Neural crest cell (in vitro differentiated cells): Measurements from ENCODE around the gene OR9Q1. TPM values are rescaled to one million over a fixed set of nuclear protein-coding genes. Genes with fewer than 3 reads are reported as not detected.

Experiments
- DNase-seq: peaks from one replicate; pipeline ENCODE4 v3.0.0; 2021; ENCODE audit warnings: low read depth, mixed read lengths, low spot score
- H3K27ac Mint-ChIP-seq: one replicate; pipeline ENCODE4 v1.8.0; 2021; ENCODE audit warnings: mild to moderate bottlenecking, mixed read lengths; ENCODE audit not compliant: unreplicated experiment
- H3K27me3 Mint-ChIP-seq: 2 replicates; pipeline ENCODE4 v1.8.0; 2021; ENCODE audit warnings: low read depth, mild to moderate bottlenecking, mixed read lengths
- H3K36me3 Mint-ChIP-seq: 2 replicates; pipeline ENCODE4 v1.8.0; 2021; ENCODE audit warnings: low read depth, mild to moderate bottlenecking, mixed read lengths
- H3K4me1 Mint-ChIP-seq: 2 replicates; pipeline ENCODE4 v1.8.0; 2021; ENCODE audit warnings: mixed read lengths
- H3K4me3 Mint-ChIP-seq: one replicate; pipeline ENCODE4 v1.8.0; 2021; ENCODE audit warnings: mild to moderate bottlenecking, mixed read lengths
- H3K9me3 Mint-ChIP-seq: 2 replicates; pipeline ENCODE4 v1.8.0; 2021; ENCODE audit warnings: mixed read lengths
- total RNA-seq: library from RNA; stranded (reverse); gene quantifications from 2 replicates; pipeline ENCODE4 v1.2.1, GENCODE V29; 2021
- TF ChIP-seq, protein P1 (sequence below): fragments of 200-600 bp; sonication (generic); conservative IDR thresholded peaks from 2 replicates; pipeline ENCODE4 v1.5.0; 2021; ENCODE audit warnings: antibody characterized with exemption, mild to moderate bottlenecking

OR9Q1 gene
- total RNA-seq, 1 donor from 2014 or later, result not detected

DNA sequence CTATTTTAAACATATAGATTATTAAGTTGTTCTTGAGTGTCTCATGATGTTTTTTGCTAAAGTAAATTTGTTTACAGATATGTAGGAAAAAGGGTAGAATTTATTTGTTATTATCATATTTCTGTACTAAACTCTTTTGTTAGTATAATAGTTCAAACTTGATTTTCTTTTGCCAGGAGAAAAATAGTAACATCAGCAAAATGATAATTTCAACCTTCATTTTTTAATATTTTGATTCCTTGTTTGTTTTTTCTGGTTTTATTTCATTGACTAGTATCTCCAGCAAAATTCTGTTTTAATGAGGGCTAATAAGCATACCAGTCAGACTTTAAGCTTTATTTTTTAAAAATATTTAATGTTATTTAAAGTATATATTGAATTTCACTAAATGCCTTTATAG lies 192.8 kb downstream of the OR9Q1 start:
- H3K27me3 Mint-ChIP-seq, result peaks cover 2% of the 10 kb centered on the region
- no peaks in the 10 kb centered on the region for H3K4me1 Mint-ChIP-seq

DNA sequence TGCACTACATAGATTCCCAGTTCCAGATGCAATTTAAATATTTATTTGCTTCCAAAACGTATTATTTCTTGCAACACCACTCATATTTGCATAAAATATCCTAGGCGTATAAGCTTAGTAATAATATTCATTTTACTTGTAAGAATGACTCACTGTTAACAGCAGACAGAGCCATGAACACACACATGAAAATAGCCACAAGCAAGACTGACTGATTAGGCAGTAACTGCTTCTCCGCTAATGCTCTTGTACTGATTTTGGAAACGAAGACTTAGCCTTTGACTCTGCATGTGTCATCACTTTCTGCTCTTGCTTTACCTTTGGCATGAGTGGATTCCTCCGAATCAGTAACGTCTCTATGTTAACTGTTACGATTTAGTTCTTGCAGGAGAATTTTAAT lies 199.0 kb downstream of the OR9Q1 start:
- H3K4me3 Mint-ChIP-seq, result no peak overlapping the region
- H3K27ac Mint-ChIP-seq, result no peak overlapping the region
- peaks cover 5% of the 10 kb centered on the region for H3K27me3 Mint-ChIP-seq
- no peaks in the 10 kb centered on the region for H3K36me3 Mint-ChIP-seq
- DNase-seq, result no peak
- no peaks in the 10 kb centered on the region for H3K4me1 Mint-ChIP-seq
- TF ChIP-seq, protein P1, sequence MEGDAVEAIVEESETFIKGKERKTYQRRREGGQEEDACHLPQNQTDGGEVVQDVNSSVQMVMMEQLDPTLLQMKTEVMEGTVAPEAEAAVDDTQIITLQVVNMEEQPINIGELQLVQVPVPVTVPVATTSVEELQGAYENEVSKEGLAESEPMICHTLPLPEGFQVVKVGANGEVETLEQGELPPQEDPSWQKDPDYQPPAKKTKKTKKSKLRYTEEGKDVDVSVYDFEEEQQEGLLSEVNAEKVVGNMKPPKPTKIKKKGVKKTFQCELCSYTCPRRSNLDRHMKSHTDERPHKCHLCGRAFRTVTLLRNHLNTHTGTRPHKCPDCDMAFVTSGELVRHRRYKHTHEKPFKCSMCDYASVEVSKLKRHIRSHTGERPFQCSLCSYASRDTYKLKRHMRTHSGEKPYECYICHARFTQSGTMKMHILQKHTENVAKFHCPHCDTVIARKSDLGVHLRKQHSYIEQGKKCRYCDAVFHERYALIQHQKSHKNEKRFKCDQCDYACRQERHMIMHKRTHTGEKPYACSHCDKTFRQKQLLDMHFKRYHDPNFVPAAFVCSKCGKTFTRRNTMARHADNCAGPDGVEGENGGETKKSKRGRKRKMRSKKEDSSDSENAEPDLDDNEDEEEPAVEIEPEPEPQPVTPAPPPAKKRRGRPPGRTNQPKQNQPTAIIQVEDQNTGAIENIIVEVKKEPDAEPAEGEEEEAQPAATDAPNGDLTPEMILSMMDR, result no peak
- H3K9me3 Mint-ChIP-seq, result peaks cover 2% of the 10 kb centered on the region

More for the DNA sequence above, 192.8 kb downstream of the OR9Q1 start:
- peaks cover 2% of the 10 kb centered on the region for H3K36me3 Mint-ChIP-seq
- no peak overlapping the region for H3K4me3 Mint-ChIP-seq
- H3K9me3 Mint-ChIP-seq, result peaks cover 2% of the 10 kb centered on the region
- H3K27ac Mint-ChIP-seq, result no peak overlapping the region
- no peak for DNase-seq
- TF ChIP-seq, protein P1, result no peak

DNA sequence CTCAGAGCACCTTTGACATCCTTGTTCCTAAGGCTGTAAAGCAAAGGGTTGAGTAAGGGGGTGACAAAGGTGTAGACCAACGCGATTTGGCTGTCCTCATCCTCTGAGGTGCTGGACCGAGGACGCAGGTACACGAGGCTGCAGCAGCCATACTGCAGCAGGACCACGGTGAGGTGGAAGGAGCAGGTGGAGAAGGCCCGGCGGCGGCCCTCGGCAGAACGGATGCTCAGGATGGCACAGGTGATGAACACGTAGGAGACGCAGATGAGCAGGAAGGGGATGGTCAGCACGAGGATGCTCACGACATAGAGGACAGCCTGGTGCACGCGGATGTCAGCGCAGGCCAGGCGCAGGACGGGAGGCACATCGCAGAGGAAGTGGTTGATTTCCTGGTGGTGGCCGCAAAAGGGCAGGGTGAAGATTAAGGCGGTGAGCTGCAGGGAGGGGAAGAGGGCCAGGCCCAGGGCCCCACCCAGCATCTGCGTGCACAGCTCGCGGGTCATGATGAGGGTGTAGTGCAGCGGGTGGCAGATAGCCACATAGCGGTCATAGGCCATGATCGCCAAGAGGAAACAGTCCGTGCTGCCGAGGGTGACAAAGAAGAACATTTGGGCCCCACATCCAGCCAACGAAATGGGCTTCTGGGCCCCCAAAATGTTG lies 204.4 kb downstream of the OR9Q1 start:
- Mint-ChIP-seq H3K36me3 (no peaks in the 10 kb centered on the region), H3K4me3 (no peak overlapping the region), H3K9me3 (peaks cover 4% of the 10 kb centered on the region), H3K27me3 (peaks cover 3% of the 10 kb centered on the region), H3K27ac (peak overlapping the region; percentile 31), H3K4me1 (no peaks in the 10 kb centered on the region)
- TF ChIP-seq, protein P1, result no peak
- no peak for DNase-seq

Other genes starting within 250 kb of the OR9Q1 start
- gene OR6Q1, start 7.1 kb downstream of the OR9Q1 start, total RNA-seq, result not detected in 2 replicates
- not detected in 2 replicates for gene OR9I1, start 101.6 kb downstream of the OR9Q1 start, total RNA-seq
- not detected in 2 replicates for gene OR9Q2, start 165.2 kb downstream of the OR9Q1 start, total RNA-seq
- gene OR1S2, start 180.3 kb downstream of the OR9Q1 start, total RNA-seq, result not detected in 2 replicates
- not detected in 2 replicates for gene OR1S1, start 188.8 kb downstream of the OR9Q1 start, total RNA-seq
- not detected in 2 replicates for gene OR10Q1, start 205.0 kb downstream of the OR9Q1 start, total RNA-seq
- gene OR10W1, start 244.4 kb downstream of the OR9Q1 start, total RNA-seq, result not detected in 2 replicates